Measurements from ENCODE around the gene TMEM94. TPM values are rescaled to one million over a fixed set of nuclear protein-coding genes. Genes with fewer than 3 reads are reported as not detected.
"Not testable (repeated sequence)": the region's sequence is repeated elsewhere in the genome, so short reads cannot be mapped to it uniquely, and the experiment has no call there.

TMEM94 gene
- total RNA-seq, result 21.1 TPM

- H3K9me3 ChIP-seq (ENCODE audit: low read depth, low read length), result no peaks in the 10 kb centered on the region
- peak within 1 kb of the TSS; percentile 92 for H3K4me3 ChIP-seq (ENCODE audit: low read length)
- peaks cover 40% of the 10 kb centered on the region for H3K4me1 ChIP-seq (ENCODE audit: insufficient read depth, low read length)
- H3K27me3 ChIP-seq (ENCODE audit: insufficient read depth, low read length), result no peaks in the 10 kb centered on the region
Measured at GRCh38 chr17:75456417-75457046, at the start of gene TMEM94. Gene TMEM94, plus strand, starts transcription at chr17:75456635. Its CDS starts 15,271 bp downstream, at chr17:75471906.

- peaks cover 38% of the 10 kb centered on the region for H3K4me1 ChIP-seq (ENCODE audit: insufficient read depth, low read length)
- H3K27me3 ChIP-seq (ENCODE audit: insufficient read depth, low read length), result no peaks in the 10 kb centered on the region
- H3K4me3 ChIP-seq (ENCODE audit: low read length), result no peak overlapping the region
- no peaks in the 10 kb centered on the region for H3K9me3 ChIP-seq (ENCODE audit: low read depth, low read length)
Measured at GRCh38 chr17:75407655-75408352, 48.6 kb upstream of the TMEM94 start.

DNA sequence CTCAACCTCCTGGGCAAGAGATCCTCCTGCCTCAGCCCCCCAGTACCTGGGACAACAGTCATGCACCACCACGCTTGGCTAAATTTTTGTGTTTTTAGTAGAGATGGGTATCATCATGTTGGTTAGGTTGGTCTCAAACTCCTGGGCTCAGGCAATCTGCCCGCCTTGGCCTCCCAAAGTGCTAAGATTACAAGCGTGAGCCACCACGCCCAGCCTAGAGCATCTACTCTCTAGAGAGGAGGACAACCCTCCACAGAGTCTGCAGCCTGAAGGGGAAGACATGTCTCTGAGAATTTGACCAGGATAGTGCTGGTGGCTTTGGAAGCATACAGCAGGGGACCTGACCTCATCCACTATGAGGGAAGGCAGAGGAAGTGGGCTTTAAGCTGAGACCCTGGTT is 46.3 kb upstream of the TMEM94 start:
- Histone ChIP-seq H3K4me3 (ENCODE audit: low read length) (no peak overlapping the region), H3K27me3 (ENCODE audit: insufficient read depth, low read length) (no peaks in the 10 kb centered on the region), H3K9me3 (ENCODE audit: low read depth, low read length) (no peaks in the 10 kb centered on the region), H3K4me1 (ENCODE audit: insufficient read depth, low read length) (peaks cover 26% of the 10 kb centered on the region)

DNA sequence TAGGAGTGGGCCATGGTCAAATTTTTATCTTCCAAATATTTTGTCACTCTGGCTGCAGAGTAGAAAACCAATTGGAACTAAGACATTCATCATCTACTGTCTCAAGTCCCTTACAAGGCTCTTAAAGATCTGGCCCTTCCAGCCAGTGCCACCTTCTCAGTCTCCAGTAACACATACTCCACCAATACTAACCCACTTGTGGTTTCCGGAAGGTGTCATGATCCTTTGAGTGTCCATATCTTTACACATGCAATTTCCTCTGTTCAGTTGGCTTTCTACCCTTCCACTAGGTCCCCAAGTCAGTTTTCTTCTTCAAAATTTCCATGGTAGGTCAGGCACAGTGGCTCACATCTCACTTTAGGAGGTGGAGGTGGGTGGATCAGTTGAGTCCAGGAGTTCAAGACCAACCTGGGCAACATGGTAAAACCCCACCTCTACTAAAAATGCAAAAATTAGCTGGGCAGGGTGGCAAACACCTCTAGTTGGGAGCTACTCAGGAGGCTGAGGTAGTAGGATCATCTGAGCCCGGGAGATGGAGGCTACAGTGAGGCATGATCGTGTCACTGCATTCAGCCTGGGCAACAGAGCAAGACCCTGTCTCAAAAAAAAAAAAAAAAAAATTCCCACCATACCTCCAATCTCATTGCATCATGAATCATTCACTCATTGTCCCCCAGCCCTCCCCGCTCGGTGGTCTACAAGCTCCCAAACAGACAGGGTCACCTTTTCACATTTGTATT is 44.9 kb upstream of the TMEM94 start:
- Histone ChIP-seq H3K4me3 (ENCODE audit: low read length) (no peak overlapping the region), H3K9me3 (ENCODE audit: low read depth, low read length) (no peaks in the 10 kb centered on the region), H3K27me3 (ENCODE audit: insufficient read depth, low read length) (no peaks in the 10 kb centered on the region), H3K4me1 (ENCODE audit: insufficient read depth, low read length) (peaks cover 19% of the 10 kb centered on the region)

GRCh38 chr17:75412455-75413317 is 43.7 kb upstream of the TMEM94 start:
- Histone ChIP-seq H3K4me3 (ENCODE audit: low read length) (no peak overlapping the region), H3K27me3 (ENCODE audit: insufficient read depth, low read length) (no peaks in the 10 kb centered on the region), H3K9me3 (ENCODE audit: low read depth, low read length) (no peaks in the 10 kb centered on the region), H3K4me1 (ENCODE audit: insufficient read depth, low read length) (peaks cover 13% of the 10 kb centered on the region)

- H3K27me3 ChIP-seq (ENCODE audit: insufficient read depth, low read length), result no peaks in the 10 kb centered on the region
- peaks cover 13% of the 10 kb centered on the region for H3K4me1 ChIP-seq (ENCODE audit: insufficient read depth, low read length)
- H3K9me3 ChIP-seq (ENCODE audit: low read depth, low read length), result no peaks in the 10 kb centered on the region
- H3K4me3 ChIP-seq (ENCODE audit: low read length), result no peak overlapping the region
Measured at GRCh38 chr17:75414488-75414887, 41.9 kb upstream of the TMEM94 start.

DNA sequence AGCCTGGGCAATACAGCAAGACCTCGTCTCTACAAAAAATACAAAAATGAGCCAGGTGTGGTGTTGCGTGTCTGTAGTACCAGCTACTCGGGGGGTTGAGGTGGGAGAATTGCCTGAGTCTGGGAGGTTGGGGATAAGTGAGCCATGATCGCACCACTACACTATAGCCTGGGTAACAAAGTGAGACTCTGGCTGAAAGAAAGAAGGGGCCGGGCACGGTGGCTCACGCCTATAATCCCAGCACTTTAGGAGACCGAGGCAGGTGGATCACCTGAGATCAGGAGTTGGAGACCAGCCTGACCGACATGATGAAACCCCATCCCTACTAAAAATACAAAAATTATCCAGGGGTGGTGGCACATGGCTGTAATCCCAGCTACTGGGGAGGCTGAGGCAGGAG is 40.4 kb upstream of the TMEM94 start:
- no peak overlapping the region for H3K4me3 ChIP-seq (ENCODE audit: low read length)
- no peaks in the 10 kb centered on the region for H3K9me3 ChIP-seq (ENCODE audit: low read depth, low read length)
- H3K27me3 ChIP-seq (ENCODE audit: insufficient read depth, low read length), result no peaks in the 10 kb centered on the region
- peaks cover 13% of the 10 kb centered on the region for H3K4me1 ChIP-seq (ENCODE audit: insufficient read depth, low read length)

GRCh38 chr17:75417054-75417580 is 39.3 kb upstream of the TMEM94 start:
- Histone ChIP-seq H3K4me1 (ENCODE audit: insufficient read depth, low read length) (peaks cover 8% of the 10 kb centered on the region), H3K9me3 (ENCODE audit: low read depth, low read length) (no peaks in the 10 kb centered on the region)

DNA sequence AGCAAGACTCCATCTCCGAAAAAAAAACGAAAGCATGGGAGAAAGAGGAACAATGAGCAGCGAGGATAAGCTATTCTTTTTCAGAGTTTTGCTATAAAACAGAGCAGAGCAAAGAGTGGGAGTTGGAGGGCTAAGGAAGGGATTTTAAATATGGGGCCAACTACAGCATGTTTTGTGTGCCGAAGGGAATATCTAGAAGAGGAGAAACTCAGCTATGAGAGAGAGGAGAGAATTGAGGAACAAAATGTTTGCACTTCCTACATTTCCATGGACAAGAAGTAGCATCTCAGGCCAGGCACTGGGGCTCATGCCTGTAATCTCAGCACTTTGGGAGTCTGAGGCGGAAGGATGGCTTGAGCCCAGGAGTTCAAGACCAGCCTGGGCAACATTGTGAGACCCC is 37.9 kb upstream of the TMEM94 start:
- Histone ChIP-seq H3K27me3 (ENCODE audit: insufficient read depth, low read length) (no peaks in the 10 kb centered on the region), H3K9me3 (ENCODE audit: low read depth, low read length) (no peaks in the 10 kb centered on the region), H3K4me3 (ENCODE audit: low read length) (no peak overlapping the region), H3K4me1 (ENCODE audit: insufficient read depth, low read length) (no peaks in the 10 kb centered on the region)

More at GRCh38 chr17:75417054-75417580, 39.3 kb upstream of the TMEM94 start:
- Histone ChIP-seq H3K4me3 (ENCODE audit: low read length) (no peak overlapping the region), H3K27me3 (ENCODE audit: insufficient read depth, low read length) (no peaks in the 10 kb centered on the region)

- peaks cover 3% of the 10 kb centered on the region for H3K27me3 ChIP-seq (ENCODE audit: insufficient read depth, low read length)
- no peaks in the 10 kb centered on the region for H3K9me3 ChIP-seq (ENCODE audit: low read depth, low read length)
- H3K4me3 ChIP-seq (ENCODE audit: low read length), result no peak overlapping the region
- peaks cover 15% of the 10 kb centered on the region for H3K4me1 ChIP-seq (ENCODE audit: insufficient read depth, low read length)
Measured at GRCh38 chr17:75428543-75429469, 27.6 kb upstream of the TMEM94 start.

GRCh38 chr17:75430159-75430974 is 26.1 kb upstream of the TMEM94 start:
- no peaks in the 10 kb centered on the region for H3K9me3 ChIP-seq (ENCODE audit: low read depth, low read length)
- H3K27me3 ChIP-seq (ENCODE audit: insufficient read depth, low read length), result peaks cover 3% of the 10 kb centered on the region
- H3K4me3 ChIP-seq (ENCODE audit: low read length), result no peak overlapping the region
- peaks cover 15% of the 10 kb centered on the region for H3K4me1 ChIP-seq (ENCODE audit: insufficient read depth, low read length)

DNA sequence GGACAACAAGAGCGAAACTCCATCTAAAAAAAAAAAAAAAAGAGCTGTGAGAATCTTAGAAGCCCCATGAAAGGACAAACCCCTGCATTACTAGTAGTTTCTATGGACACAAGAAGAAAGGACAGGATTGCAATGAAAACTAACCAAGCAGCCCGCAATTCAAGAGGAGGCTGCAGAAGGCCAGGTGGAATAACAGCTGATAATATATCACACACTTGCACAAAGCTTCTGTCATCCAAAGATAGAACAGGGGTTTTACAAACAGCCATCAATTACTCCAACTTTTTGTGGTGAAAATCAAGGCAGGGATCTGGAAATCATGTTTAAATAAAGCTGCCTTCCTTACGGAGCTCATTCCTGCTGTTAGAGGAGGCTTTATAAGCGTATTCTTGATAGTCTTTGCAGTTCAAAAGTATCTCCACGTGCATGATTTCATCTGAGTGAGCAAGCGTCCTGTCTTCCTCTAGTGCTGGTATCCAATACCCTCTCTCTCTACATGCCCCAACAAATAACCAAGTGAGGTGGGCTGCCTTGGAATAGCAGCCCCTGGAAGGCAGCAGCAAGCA is 23.1 kb upstream of the TMEM94 start:
- peaks cover 14% of the 10 kb centered on the region for H3K4me1 ChIP-seq (ENCODE audit: insufficient read depth, low read length)
- no peak overlapping the region for H3K4me3 ChIP-seq (ENCODE audit: low read length)
- peaks cover 3% of the 10 kb centered on the region for H3K27me3 ChIP-seq (ENCODE audit: insufficient read depth, low read length)
- H3K9me3 ChIP-seq (ENCODE audit: low read depth, low read length), result no peaks in the 10 kb centered on the region

DNA sequence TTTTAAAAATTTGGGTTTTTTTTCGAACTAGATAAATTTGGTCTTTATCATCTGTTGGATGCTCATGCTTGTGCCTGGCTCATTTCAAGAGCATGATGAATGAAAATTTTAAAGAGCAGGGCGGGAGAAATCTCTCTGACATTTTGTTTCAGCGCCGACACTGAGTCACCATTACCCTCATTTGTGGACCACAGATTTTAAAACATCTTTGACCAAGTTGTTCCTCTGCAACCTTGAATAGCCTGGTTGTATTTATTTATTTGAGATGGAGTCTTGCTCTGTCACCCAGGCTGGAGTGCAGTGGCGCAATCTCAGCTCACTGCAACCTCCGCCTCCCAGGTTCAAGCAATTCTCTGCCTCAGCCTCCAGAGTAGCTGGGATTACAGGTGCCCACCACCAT is 22.0 kb upstream of the TMEM94 start:
- not testable (repeated sequence) for H3K27me3 ChIP-seq (ENCODE audit: insufficient read depth, low read length); H3K9me3 ChIP-seq (ENCODE audit: low read depth, low read length); H3K4me1 ChIP-seq (ENCODE audit: insufficient read depth, low read length); H3K4me3 ChIP-seq (ENCODE audit: low read length)
